Measurements from ENCODE around the gene HSD3B2.

HSD3B2 gene

DNA sequence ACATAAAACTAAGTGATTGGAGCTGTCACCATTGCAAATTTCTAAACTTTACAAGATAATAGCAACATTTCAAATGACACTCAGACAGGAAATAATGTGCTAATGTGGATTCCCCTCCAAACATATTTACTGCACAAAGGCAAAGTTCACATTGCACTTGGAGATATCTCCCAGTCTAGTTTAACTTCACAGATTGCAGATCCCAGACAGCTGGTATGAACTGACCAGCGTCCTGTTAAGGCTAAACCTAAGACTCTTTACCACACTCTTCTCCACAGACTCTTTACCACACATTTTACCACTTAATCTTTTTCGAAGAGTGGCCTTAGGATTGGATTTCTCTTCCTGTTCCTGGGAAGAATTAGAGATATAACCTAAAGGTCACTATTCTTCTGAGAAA is 51.5 kb downstream of the HSD3B2 start:
- no peak for DNase-seq

GRCh38 chr1:119467219-119467618 is 52.3 kb downstream of the HSD3B2 start:
- no peak for DNase-seq

GRCh38 chr1:119467857-119468668 is 53.1 kb downstream of the HSD3B2 start:
- DNase-seq = no peak

DNA sequence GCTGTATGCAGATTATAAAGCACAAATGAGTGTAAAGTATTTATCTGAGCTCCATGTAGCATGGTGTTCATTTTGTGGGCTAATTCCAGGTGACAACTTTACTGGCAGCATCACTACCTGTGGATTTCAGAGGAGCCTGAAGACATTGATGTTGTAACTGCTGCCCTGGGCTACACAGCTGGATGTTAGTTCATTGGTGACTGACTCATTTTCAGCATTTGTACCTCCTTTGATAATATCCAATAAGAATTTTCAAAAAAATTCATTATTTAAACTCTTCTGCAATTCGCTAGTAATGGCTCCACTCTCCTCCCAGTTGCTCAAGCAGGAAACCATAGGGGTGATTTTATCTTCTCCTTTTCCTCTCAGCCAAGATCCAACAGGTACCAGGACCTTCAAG is 54.8 kb downstream of the HSD3B2 start:
- DNase-seq = no peak

- DNase-seq = no peak
These were observed 55.4 kb downstream of the HSD3B2 start for GRCh38 chr1:119470377-119470776.

DNA sequence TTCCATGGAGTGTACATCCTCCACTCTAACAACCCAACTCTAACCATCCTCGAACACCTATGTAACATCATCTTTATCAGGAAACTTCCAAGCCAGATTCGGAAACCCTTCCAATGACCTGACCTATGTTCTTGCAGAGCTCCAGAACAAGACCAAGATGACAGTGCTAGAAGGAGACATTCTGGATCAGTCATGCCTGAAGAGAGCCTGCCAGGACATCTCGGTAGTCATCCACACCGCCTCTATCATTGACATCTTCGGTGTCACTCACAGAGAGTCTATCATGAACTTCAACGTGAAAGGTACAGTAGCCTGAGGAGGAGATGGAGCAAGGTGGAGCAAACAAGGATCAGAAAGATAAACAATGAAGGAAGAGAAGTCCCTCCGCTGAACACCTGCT is 56.0 kb downstream of the HSD3B2 start:
- DNase-seq = no peak

DNA sequence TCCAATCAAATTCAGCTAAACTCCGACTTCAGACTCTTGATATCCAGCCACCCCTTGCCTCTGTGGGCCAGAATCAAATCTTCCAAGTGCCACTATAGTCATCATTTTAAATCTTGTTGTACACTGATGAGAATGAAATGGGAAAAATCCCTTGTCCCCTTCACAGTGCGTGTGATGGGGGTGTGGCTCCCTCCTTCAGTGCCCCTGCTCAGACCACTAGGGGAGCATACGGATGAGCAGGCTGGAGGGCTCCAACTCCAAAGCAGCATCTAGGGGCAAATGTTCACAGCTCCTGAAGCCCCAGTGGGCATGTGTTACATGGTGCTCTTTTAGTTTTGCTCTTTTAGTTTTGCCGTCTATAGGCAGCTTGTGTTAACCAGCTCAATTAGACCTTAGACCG is 56.6 kb downstream of the HSD3B2 start:
- no peak for DNase-seq

DNA sequence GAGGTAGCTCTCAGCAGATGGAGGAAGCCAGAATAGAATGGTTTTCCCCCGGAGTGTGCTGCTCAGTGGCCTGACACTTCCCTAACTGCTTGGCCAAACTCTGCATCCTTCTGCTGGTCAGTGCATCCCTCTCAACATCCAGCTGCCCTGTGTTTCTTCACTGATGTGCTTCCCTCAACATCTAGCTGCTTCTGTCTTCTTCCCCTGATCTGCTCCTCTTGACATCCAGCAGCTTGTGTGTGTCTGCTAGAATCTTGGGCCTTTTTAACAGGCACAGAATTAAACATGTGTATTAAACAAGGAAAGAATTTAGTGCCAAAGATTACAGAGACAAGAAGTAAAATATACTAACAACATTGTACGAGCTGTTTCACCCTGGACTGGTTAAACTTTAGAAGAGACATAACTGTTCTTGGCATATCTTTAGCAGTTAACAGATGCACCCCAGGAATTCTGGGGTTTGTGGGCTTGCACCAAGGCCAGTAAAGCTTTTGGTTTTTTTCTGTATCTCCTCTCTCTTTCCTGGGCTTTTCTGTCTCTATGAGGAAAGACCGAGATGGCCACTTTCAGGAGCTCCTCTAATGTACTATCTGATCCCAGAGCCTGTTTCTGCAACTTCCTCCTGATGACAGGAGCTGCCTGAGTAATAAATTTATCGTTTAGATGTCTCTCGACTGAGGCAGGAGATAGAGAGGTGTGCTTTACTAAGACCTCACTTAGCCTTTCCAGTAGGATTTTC is 57.3 kb downstream of the HSD3B2 start:
- DNase-seq = no peak
